ENCODE data around the gene CD9.

- TF ChIP-seq POLR2A (IDR thresholded peaks at IDR 0.05; ENCODE audit: low read length) (no peak), GATA1 (IDR thresholded peaks at IDR 0.05; ENCODE audit: low read depth, low read length) (no peak)
Observed at GRCh38 chr12:6280672-6281071, 80.5 kb downstream of the CD9 start.

All from erythroblast (primary cell).